ENCODE results near the gene ADGRB3.

- TF ChIP-seq POLR2A (IDR thresholded peaks at IDR 0.05) (no peak), CTCF (IDR thresholded peaks at IDR 0.05) (no peak)
Measured at GRCh38 chr6:69398311-69398710, 763.2 kb downstream of the ADGRB3 start.

Measured in lower leg skin (tissue), 3 donors.